NCI-H1417 treated with DMSO at 0.1 percent for 48 hours (cell line): Measurements from ENCODE around the gene TMEM242.
"Not testable (repeated sequence)": the region's sequence is repeated elsewhere in the genome, so short reads cannot be mapped to it uniquely, and the experiment has no call there.

ENCODE experiments used
- DNase-seq: peaks from one replicate; lab custom pipeline; 2025; lab: John Stamatoyannopoulos, UW

Gene TMEM242

GRCh38 chr6:157323966-157324300 lies 614 bp upstream of the TMEM242 start:
- DNase-seq: no peak

- no peak for DNase-seq
These were observed 496 bp downstream of the TMEM242 start for GRCh38 chr6:157322792-157323254.

GRCh38 chr6:157316871-157317814 lies 6.2 kb downstream of the TMEM242 start:
- no peak for DNase-seq

- DNase-seq: no peak
These were observed 8.5 kb downstream of the TMEM242 start for GRCh38 chr6:157314705-157315321.

- no peak for DNase-seq
These were observed 9.5 kb downstream of the TMEM242 start for GRCh38 chr6:157313531-157314467.

- no peak for DNase-seq
These were observed 10.6 kb downstream of the TMEM242 start for GRCh38 chr6:157312757-157313156.

- DNase-seq: not testable (repeated sequence)
These were observed 12.6 kb downstream of the TMEM242 start for GRCh38 chr6:157310693-157311092.

- no peak for DNase-seq
These were observed 15.7 kb downstream of the TMEM242 start for GRCh38 chr6:157307661-157308060.

- DNase-seq: no peak
These were observed 17.4 kb downstream of the TMEM242 start for GRCh38 chr6:157305670-157306653.

GRCh38 chr6:157304899-157305663 lies 18.2 kb downstream of the TMEM242 start:
- no peak for DNase-seq

- DNase-seq: no peak
These were observed 20.6 kb downstream of the TMEM242 start for GRCh38 chr6:157302736-157303135.

GRCh38 chr6:157300436-157300835 lies 22.9 kb downstream of the TMEM242 start:
- DNase-seq: no peak

- DNase-seq: no peak
These were observed 23.3 kb downstream of the TMEM242 start for GRCh38 chr6:157300006-157300405.

- no peak for DNase-seq
These were observed 25.0 kb downstream of the TMEM242 start for GRCh38 chr6:157298216-157298724.

GRCh38 chr6:157294654-157295053 lies 28.7 kb downstream of the TMEM242 start:
- no peak for DNase-seq

GRCh38 chr6:157293780-157294179 lies 29.5 kb downstream of the TMEM242 start:
- no peak for DNase-seq

- DNase-seq: no peak
These were observed 31.1 kb downstream of the TMEM242 start for GRCh38 chr6:157292202-157292601.

GRCh38 chr6:157291356-157291755 lies 32.0 kb downstream of the TMEM242 start:
- DNase-seq: no peak

GRCh38 chr6:157290797-157291196 lies 32.5 kb downstream of the TMEM242 start:
- DNase-seq: no peak

- DNase-seq: no peak
These were observed 33.6 kb downstream of the TMEM242 start for GRCh38 chr6:157289764-157290163.
